ENCODE data around the gene AP4B1.

The AP4B1 gene

GRCh38 chr1:113912594-113913311 lies 8.2 kb upstream of the AP4B1 start:
- Histone ChIP-seq H3K36me3 (ENCODE audit: insufficient read depth, low read length) (peaks cover 52% of the 10 kb centered on the region), H3K9ac (ENCODE audit: low read depth, low read length) (no peak overlapping the region), H3K27me3 (ENCODE audit: insufficient read depth, low read length) (no peaks in the 10 kb centered on the region), H3K4me1 (ENCODE audit: insufficient read depth, low read length) (no peaks in the 10 kb centered on the region), H3K27ac (ENCODE audit: low read depth, low read length) (no peak overlapping the region), H3K9me3 (ENCODE audit: insufficient read depth, low read depth, low read length) (no peaks in the 10 kb centered on the region), H3K4me3 (ENCODE audit: low read length) (no peak overlapping the region)
- 94% methylated on average over 6 of the region's 6 CpGs for WGBS

- Histone ChIP-seq H3K9ac (ENCODE audit: low read depth, low read length) (peak overlapping the region; percentile 89), H3K27me3 (ENCODE audit: insufficient read depth, low read length) (no peaks in the 10 kb centered on the region), H3K4me3 (ENCODE audit: low read length) (peak overlapping the region; percentile 98), H3K4me1 (ENCODE audit: insufficient read depth, low read length) (peaks cover 5% of the 10 kb centered on the region; the same call in 1 of the 2 replicates), H3K9me3 (ENCODE audit: insufficient read depth, low read depth, low read length) (no peaks in the 10 kb centered on the region), H3K36me3 (ENCODE audit: insufficient read depth, low read length) (peaks cover 38% of the 10 kb centered on the region), H3K27ac (ENCODE audit: low read depth, low read length) (peak overlapping the region; percentile 84)
- under 1% methylated on average over 17 of the region's 17 CpGs for WGBS
Measured at GRCh38 chr1:113905435-113905861, 849 bp upstream of the AP4B1 start.

GRCh38 chr1:113904293-113904673 lies 316 bp downstream of the AP4B1 start:
- H3K36me3 ChIP-seq (ENCODE audit: insufficient read depth, low read length) = peaks cover 38% of the 10 kb centered on the region
- H3K4me1 ChIP-seq (ENCODE audit: insufficient read depth, low read length) = peaks cover 5% of the 10 kb centered on the region; the same call in 1 of the 2 replicates
- H3K27ac ChIP-seq (ENCODE audit: low read depth, low read length) = peak overlapping the region; percentile 74; the same call in 1 of the 2 replicates
- H3K9me3 ChIP-seq (ENCODE audit: insufficient read depth, low read depth, low read length) = no peaks in the 10 kb centered on the region
- WGBS = 5% methylated on average over 11 of the region's 11 CpGs
- no peaks in the 10 kb centered on the region for H3K27me3 ChIP-seq (ENCODE audit: insufficient read depth, low read length)
- H3K9ac ChIP-seq (ENCODE audit: low read depth, low read length) = peak overlapping the region; percentile 72
- H3K4me3 ChIP-seq (ENCODE audit: low read length) = peak overlapping the region; percentile 98

- no peak overlapping the region for H3K27ac ChIP-seq (ENCODE audit: low read depth, low read length)
- H3K9me3 ChIP-seq (ENCODE audit: insufficient read depth, low read depth, low read length) = no peaks in the 10 kb centered on the region
- H3K9ac ChIP-seq (ENCODE audit: low read depth, low read length) = peak overlapping the region; percentile 72; the same call in 1 of the 2 replicates
- H3K4me3 ChIP-seq (ENCODE audit: low read length) = peak overlapping the region; percentile 98
- WGBS = 72% methylated on average over 7 of the region's 7 CpGs
- H3K4me1 ChIP-seq (ENCODE audit: insufficient read depth, low read length) = peaks cover 5% of the 10 kb centered on the region; the same call in 1 of the 2 replicates
- H3K27me3 ChIP-seq (ENCODE audit: insufficient read depth, low read length) = no peaks in the 10 kb centered on the region
- H3K36me3 ChIP-seq (ENCODE audit: insufficient read depth, low read length) = peaks cover 38% of the 10 kb centered on the region
Measured at GRCh38 chr1:113903501-113904292, 902 bp downstream of the AP4B1 start.

- Histone ChIP-seq H3K4me3 (ENCODE audit: low read length) (no peak overlapping the region), H3K4me1 (ENCODE audit: insufficient read depth, low read length) (peaks cover 5% of the 10 kb centered on the region; the same call in 1 of the 2 replicates), H3K27me3 (ENCODE audit: insufficient read depth, low read length) (no peaks in the 10 kb centered on the region), H3K36me3 (ENCODE audit: insufficient read depth, low read length) (peaks cover 49% of the 10 kb centered on the region), H3K9ac (ENCODE audit: low read depth, low read length) (no peak overlapping the region), H3K9me3 (ENCODE audit: insufficient read depth, low read depth, low read length) (no peaks in the 10 kb centered on the region), H3K27ac (ENCODE audit: low read depth, low read length) (no peak overlapping the region)
- WGBS = 91% methylated on average over 3 of the region's 3 CpGs
Measured at GRCh38 chr1:113901191-113901590, 3.4 kb downstream of the AP4B1 start.

- H3K27me3 ChIP-seq (ENCODE audit: insufficient read depth, low read length) = no peaks in the 10 kb centered on the region
- H3K9me3 ChIP-seq (ENCODE audit: insufficient read depth, low read depth, low read length) = no peaks in the 10 kb centered on the region
- no peak overlapping the region for H3K27ac ChIP-seq (ENCODE audit: low read depth, low read length)
- H3K36me3 ChIP-seq (ENCODE audit: insufficient read depth, low read length) = peaks cover 66% of the 10 kb centered on the region
- H3K9ac ChIP-seq (ENCODE audit: low read depth, low read length) = no peak overlapping the region
- no peak overlapping the region for H3K4me3 ChIP-seq (ENCODE audit: low read length)
- peaks cover 4% of the 10 kb centered on the region; the same call in 1 of the 2 replicates for H3K4me1 ChIP-seq (ENCODE audit: insufficient read depth, low read length)
Measured at GRCh38 chr1:113899111-113899510, 5.5 kb downstream of the AP4B1 start.

GRCh38 chr1:113898241-113898814 lies 6.3 kb downstream of the AP4B1 start:
- no peak overlapping the region for H3K4me3 ChIP-seq (ENCODE audit: low read length)
- 81% methylated on average over 1 of the region's 1 CpG for WGBS
- no peaks in the 10 kb centered on the region for H3K27me3 ChIP-seq (ENCODE audit: insufficient read depth, low read length)
- no peaks in the 10 kb centered on the region for H3K9me3 ChIP-seq (ENCODE audit: insufficient read depth, low read depth, low read length)
- no peaks in the 10 kb centered on the region for H3K4me1 ChIP-seq (ENCODE audit: insufficient read depth, low read length)
- no peak overlapping the region for H3K9ac ChIP-seq (ENCODE audit: low read depth, low read length)
- peaks cover 66% of the 10 kb centered on the region for H3K36me3 ChIP-seq (ENCODE audit: insufficient read depth, low read length)
- no peak overlapping the region for H3K27ac ChIP-seq (ENCODE audit: low read depth, low read length)

GRCh38 chr1:113895961-113896360 lies 8.6 kb downstream of the AP4B1 start:
- H3K4me1 ChIP-seq (ENCODE audit: insufficient read depth, low read length) = no peaks in the 10 kb centered on the region
- H3K27me3 ChIP-seq (ENCODE audit: insufficient read depth, low read length) = no peaks in the 10 kb centered on the region
- H3K4me3 ChIP-seq (ENCODE audit: low read length) = no peak overlapping the region
- H3K36me3 ChIP-seq (ENCODE audit: insufficient read depth, low read length) = peaks cover 57% of the 10 kb centered on the region
- H3K27ac ChIP-seq (ENCODE audit: low read depth, low read length) = no peak overlapping the region
- no peaks in the 10 kb centered on the region for H3K9me3 ChIP-seq (ENCODE audit: insufficient read depth, low read depth, low read length)
- H3K9ac ChIP-seq (ENCODE audit: low read depth, low read length) = no peak overlapping the region
- WGBS = 94% methylated on average over 8 of the region's 8 CpGs

- Histone ChIP-seq H3K9ac (ENCODE audit: low read depth, low read length) (no peak overlapping the region), H3K4me3 (ENCODE audit: low read length) (no peak overlapping the region), H3K27ac (ENCODE audit: low read depth, low read length) (no peak overlapping the region), H3K9me3 (ENCODE audit: insufficient read depth, low read depth, low read length) (no peaks in the 10 kb centered on the region), H3K4me1 (ENCODE audit: insufficient read depth, low read length) (no peaks in the 10 kb centered on the region), H3K36me3 (ENCODE audit: insufficient read depth, low read length) (peaks cover 53% of the 10 kb centered on the region), H3K27me3 (ENCODE audit: insufficient read depth, low read length) (no peaks in the 10 kb centered on the region)
- WGBS = 93% methylated on average over 6 of the region's 6 CpGs
Measured at GRCh38 chr1:113895098-113895497, 9.5 kb downstream of the AP4B1 start.

GRCh38 chr1:113893267-113893666 lies 11.3 kb downstream of the AP4B1 start:
- H3K36me3 ChIP-seq (ENCODE audit: insufficient read depth, low read length) = peaks cover 35% of the 10 kb centered on the region
- 93% methylated on average over 3 of the region's 3 CpGs for WGBS
- H3K9ac ChIP-seq (ENCODE audit: low read depth, low read length) = no peak overlapping the region
- H3K9me3 ChIP-seq (ENCODE audit: insufficient read depth, low read depth, low read length) = no peaks in the 10 kb centered on the region
- H3K27ac ChIP-seq (ENCODE audit: low read depth, low read length) = no peak overlapping the region
- no peak overlapping the region for H3K4me3 ChIP-seq (ENCODE audit: low read length)
- H3K27me3 ChIP-seq (ENCODE audit: insufficient read depth, low read length) = no peaks in the 10 kb centered on the region
- no peaks in the 10 kb centered on the region for H3K4me1 ChIP-seq (ENCODE audit: insufficient read depth, low read length)

- Histone ChIP-seq H3K9ac (ENCODE audit: low read depth, low read length) (no peak overlapping the region), H3K27ac (ENCODE audit: low read depth, low read length) (no peak overlapping the region), H3K4me3 (ENCODE audit: low read length) (no peak overlapping the region), H3K27me3 (ENCODE audit: insufficient read depth, low read length) (no peaks in the 10 kb centered on the region), H3K36me3 (ENCODE audit: insufficient read depth, low read length) (peaks cover 23% of the 10 kb centered on the region), H3K9me3 (ENCODE audit: insufficient read depth, low read depth, low read length) (no peaks in the 10 kb centered on the region), H3K4me1 (ENCODE audit: insufficient read depth, low read length) (no peaks in the 10 kb centered on the region)
- WGBS = 91% methylated on average over 11 of the region's 11 CpGs
Measured at GRCh38 chr1:113891631-113892220, 12.9 kb downstream of the AP4B1 start.

All from HUES64 (cell line).